Measurements from ENCODE around the gene TRIM47. TPM values are rescaled to one million over a fixed set of nuclear protein-coding genes. Genes with fewer than 3 reads are reported as not detected.

Gene TRIM47
- total and polyA plus RNA-seq, 7 donors, result 8.4 to 17.1 (median 10.9) TPM

GRCh38 chr17:75925103-75925502 lies 46.7 kb upstream of the TRIM47 start:
- H3K4me3 ChIP-seq, result no peak overlapping the region
- no peak overlapping the region for H3K27ac ChIP-seq
- H3K9me3 ChIP-seq, result no peaks in the 10 kb centered on the region
- no peaks in the 10 kb centered on the region for H3K27me3 ChIP-seq (ENCODE audit: insufficient read depth in 3 of 3, low read length in 2 of 3)
- intact Hi-C loops (cut with DNase I), result no loop called here
- no peak for TF ChIP-seq CTCF (IDR thresholded peaks at IDR 0.05)
- peaks cover 0 to 15% of the 10 kb centered on the region in 2 donors for H3K36me3 ChIP-seq (ENCODE audit: insufficient read depth in 1 of 2, low read depth in 1 of 2)
- no peak for DNase-seq
- 90 to 96% (median 90%) methylated on average over 11 of the region's 11 CpGs for WGBS, 3 donors
- no peaks in the 10 kb centered on the region for H3K4me1 ChIP-seq
- ATAC-seq, result no peak

GRCh38 chr17:75922963-75923874 lies 44.8 kb upstream of the TRIM47 start:
- 79 to 91% (median 82%) methylated on average over 19 of the region's 19 CpGs for WGBS, 3 donors
- Histone ChIP-seq H3K4me1 (no peaks in the 10 kb centered on the region), H3K36me3 (ENCODE audit: insufficient read depth in 1 of 2, low read depth in 1 of 2) (peaks cover 0 to 15% of the 10 kb centered on the region in 2 donors), H3K27me3 (ENCODE audit: insufficient read depth in 3 of 3, low read length in 2 of 3) (no peaks in the 10 kb centered on the region), H3K9me3 (no peaks in the 10 kb centered on the region), H3K4me3 (no peak overlapping the region), H3K27ac (no peak overlapping the region)
- ATAC-seq (no peak), DNase-seq (no peak)
- intact Hi-C loops (cut with DNase I), result no loop called here
- no peak for TF ChIP-seq CTCF (IDR thresholded peaks at IDR 0.05)

- no peak for TF ChIP-seq CTCF (IDR thresholded peaks at IDR 0.05)
- H3K27me3 ChIP-seq (ENCODE audit: insufficient read depth in 3 of 3, low read length in 2 of 3), result no peaks in the 10 kb centered on the region
- no peak overlapping the region for H3K27ac ChIP-seq
- ATAC-seq (no peak), DNase-seq (no peak)
- WGBS, 3 donors, result 86 to 90% (median 90%) methylated on average over 18 of the region's 18 CpGs
- H3K4me3 ChIP-seq, result no peak overlapping the region
- no peaks in the 10 kb centered on the region for H3K4me1 ChIP-seq
- intact Hi-C loops (cut with DNase I), result no loop called here
- H3K36me3 ChIP-seq (ENCODE audit: insufficient read depth in 1 of 2, low read depth in 1 of 2), result peaks cover 0 to 15% of the 10 kb centered on the region in 2 donors
- H3K9me3 ChIP-seq, result no peaks in the 10 kb centered on the region
Observed at GRCh38 chr17:75922173-75922961, 44.0 kb upstream of the TRIM47 start.

GRCh38 chr17:75921596-75921995 lies 43.2 kb upstream of the TRIM47 start:
- Histone ChIP-seq H3K36me3 (ENCODE audit: insufficient read depth in 1 of 2, low read depth in 1 of 2) (peaks cover 0 to 13% of the 10 kb centered on the region in 2 donors), H3K4me3 (no peak overlapping the region), H3K4me1 (no peaks in the 10 kb centered on the region), H3K27me3 (ENCODE audit: insufficient read depth in 3 of 3, low read length in 2 of 3) (no peaks in the 10 kb centered on the region), H3K27ac (no peak overlapping the region), H3K9me3 (no peaks in the 10 kb centered on the region)
- 90 to 97% (median 95%) methylated on average over 10 to 15 of the region's 15 CpGs for WGBS, 3 donors
- intact Hi-C loops (cut with DNase I), result no loop called here
- TF ChIP-seq CTCF (IDR thresholded peaks at IDR 0.05), result no peak
- ATAC-seq (no peak), DNase-seq (no peak)
